ENCODE data around the gene ZNFX1.

DNA sequence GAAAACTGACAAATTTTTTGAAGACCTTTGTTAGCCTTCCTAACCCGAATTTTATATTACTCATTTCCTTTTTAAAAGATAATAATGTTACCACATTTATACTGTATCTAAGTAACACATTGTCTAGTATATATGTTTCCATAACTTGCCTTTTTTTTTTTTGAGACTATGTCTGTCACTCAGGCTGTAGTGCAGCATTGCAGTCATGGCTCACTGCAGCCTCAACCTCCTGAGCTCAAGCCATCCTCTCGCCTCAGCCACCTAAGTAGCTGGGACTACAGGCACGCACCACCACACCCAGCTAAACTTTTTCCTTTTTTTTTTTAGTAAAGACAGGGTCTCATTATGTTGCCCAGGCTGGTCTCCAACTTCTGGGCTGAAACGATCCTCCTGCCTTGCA, 18.6 kb downstream of the ZNFX1 start:
- TF ChIP-seq, protein P1, sequence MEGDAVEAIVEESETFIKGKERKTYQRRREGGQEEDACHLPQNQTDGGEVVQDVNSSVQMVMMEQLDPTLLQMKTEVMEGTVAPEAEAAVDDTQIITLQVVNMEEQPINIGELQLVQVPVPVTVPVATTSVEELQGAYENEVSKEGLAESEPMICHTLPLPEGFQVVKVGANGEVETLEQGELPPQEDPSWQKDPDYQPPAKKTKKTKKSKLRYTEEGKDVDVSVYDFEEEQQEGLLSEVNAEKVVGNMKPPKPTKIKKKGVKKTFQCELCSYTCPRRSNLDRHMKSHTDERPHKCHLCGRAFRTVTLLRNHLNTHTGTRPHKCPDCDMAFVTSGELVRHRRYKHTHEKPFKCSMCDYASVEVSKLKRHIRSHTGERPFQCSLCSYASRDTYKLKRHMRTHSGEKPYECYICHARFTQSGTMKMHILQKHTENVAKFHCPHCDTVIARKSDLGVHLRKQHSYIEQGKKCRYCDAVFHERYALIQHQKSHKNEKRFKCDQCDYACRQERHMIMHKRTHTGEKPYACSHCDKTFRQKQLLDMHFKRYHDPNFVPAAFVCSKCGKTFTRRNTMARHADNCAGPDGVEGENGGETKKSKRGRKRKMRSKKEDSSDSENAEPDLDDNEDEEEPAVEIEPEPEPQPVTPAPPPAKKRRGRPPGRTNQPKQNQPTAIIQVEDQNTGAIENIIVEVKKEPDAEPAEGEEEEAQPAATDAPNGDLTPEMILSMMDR (conservative IDR thresholded peaks at IDR 0.05): no peak
- no peak for TF ChIP-seq ZFX (IDR thresholded peaks at IDR 0.05)
